ENCODE data around the gene MTERF2.

DNA sequence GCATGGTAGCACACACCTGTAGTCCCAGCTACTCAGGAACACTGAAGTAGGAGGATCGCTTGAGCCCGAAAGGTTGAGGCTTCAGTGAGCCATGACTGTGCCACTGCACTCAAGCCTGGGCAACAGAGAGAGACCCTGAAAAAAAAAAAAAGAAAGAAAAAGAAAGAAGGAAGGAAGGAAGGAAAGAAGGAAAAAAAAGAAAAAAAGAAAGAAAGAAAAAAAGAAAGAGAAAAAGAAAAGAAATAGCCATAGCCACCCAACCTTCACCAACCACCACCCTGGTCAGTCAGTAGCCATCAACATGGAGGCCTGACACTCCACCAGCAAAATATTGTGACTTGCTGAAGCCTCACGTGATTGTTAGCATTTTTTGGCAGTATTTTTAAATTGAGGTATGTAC is 52.7 kb downstream of the MTERF2 start:
- no peak for TF ChIP-seq EZH2 (IDR thresholded peaks at IDR 0.05; ENCODE audit: low read length, unreplicated experiment)
- TF ChIP-seq, protein P1, sequence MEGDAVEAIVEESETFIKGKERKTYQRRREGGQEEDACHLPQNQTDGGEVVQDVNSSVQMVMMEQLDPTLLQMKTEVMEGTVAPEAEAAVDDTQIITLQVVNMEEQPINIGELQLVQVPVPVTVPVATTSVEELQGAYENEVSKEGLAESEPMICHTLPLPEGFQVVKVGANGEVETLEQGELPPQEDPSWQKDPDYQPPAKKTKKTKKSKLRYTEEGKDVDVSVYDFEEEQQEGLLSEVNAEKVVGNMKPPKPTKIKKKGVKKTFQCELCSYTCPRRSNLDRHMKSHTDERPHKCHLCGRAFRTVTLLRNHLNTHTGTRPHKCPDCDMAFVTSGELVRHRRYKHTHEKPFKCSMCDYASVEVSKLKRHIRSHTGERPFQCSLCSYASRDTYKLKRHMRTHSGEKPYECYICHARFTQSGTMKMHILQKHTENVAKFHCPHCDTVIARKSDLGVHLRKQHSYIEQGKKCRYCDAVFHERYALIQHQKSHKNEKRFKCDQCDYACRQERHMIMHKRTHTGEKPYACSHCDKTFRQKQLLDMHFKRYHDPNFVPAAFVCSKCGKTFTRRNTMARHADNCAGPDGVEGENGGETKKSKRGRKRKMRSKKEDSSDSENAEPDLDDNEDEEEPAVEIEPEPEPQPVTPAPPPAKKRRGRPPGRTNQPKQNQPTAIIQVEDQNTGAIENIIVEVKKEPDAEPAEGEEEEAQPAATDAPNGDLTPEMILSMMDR (conservative IDR thresholded peaks at IDR 0.05; ENCODE audit: low read depth, low read length), result no peak
